ENCODE data around the gene CPN2. TPM values are rescaled to one million over a fixed set of nuclear protein-coding genes. Genes with fewer than 3 reads are reported as not detected.

CPN2 gene, protein sequence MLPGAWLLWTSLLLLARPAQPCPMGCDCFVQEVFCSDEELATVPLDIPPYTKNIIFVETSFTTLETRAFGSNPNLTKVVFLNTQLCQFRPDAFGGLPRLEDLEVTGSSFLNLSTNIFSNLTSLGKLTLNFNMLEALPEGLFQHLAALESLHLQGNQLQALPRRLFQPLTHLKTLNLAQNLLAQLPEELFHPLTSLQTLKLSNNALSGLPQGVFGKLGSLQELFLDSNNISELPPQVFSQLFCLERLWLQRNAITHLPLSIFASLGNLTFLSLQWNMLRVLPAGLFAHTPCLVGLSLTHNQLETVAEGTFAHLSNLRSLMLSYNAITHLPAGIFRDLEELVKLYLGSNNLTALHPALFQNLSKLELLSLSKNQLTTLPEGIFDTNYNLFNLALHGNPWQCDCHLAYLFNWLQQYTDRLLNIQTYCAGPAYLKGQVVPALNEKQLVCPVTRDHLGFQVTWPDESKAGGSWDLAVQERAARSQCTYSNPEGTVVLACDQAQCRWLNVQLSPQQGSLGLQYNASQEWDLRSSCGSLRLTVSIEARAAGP
- total RNA-seq (2022; extraction: Qiagen RNA extraction) = not detected in 5 replicates

DNA sequence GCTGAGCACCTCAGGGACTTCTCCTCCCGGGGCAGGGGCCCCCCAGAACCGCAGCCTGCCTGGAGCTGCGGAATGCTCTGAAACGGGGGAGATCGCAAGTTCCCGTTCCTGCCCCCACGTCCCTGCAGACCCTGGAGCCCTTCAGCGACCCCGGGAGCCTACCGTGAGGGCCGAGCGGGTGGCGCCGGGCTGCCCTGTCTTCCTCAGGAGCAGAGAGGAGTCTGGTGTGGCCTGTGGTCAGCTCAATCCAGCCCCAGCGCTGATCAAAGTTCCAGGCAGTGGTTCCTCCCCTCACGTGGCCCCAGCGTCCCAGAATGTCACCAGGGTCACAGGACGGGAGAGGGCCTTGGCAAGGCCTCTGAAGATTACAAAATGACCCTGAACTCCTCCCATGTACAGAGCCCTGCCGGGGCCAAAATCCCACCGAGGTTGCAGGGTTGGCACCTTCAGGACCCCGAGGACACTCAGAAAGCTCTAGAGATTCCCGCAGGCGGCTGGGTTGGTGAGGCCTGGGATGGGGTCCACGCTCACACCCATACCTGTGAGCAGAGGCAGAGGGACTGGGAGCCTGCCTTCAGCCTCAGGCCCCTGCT lies at the start of gene CPN2:
Gene CPN2, minus strand, starts transcription at position 249 of the 593 bp plus-strand sequence. CDS start 8,626 bp downstream, outside the sequence.

DNA sequence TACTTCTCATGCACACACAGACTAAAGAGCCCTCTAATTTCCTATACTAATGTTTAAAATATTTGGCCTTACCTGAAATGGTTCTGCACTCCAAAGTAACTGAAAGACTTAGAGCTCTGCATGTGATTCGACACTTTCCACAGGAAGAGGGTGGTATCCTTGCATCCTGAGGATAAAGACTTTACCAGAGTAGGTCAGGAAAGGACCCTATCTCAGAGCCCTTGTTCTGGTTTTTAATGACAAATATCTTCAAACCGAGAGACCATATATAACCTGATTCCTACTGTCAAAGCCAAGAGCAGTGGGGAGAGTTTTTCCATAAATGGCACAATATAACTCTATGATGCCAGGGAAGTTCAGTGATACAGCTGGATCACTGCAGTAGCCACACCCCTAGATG lies 48.0 kb upstream of the CPN2 start, which contains the start of gene GP5:
Gene GP5, minus strand, starts transcription at position 101 of the 400 bp plus-strand sequence. CDS start 984 bp downstream, outside the sequence.

DNA sequence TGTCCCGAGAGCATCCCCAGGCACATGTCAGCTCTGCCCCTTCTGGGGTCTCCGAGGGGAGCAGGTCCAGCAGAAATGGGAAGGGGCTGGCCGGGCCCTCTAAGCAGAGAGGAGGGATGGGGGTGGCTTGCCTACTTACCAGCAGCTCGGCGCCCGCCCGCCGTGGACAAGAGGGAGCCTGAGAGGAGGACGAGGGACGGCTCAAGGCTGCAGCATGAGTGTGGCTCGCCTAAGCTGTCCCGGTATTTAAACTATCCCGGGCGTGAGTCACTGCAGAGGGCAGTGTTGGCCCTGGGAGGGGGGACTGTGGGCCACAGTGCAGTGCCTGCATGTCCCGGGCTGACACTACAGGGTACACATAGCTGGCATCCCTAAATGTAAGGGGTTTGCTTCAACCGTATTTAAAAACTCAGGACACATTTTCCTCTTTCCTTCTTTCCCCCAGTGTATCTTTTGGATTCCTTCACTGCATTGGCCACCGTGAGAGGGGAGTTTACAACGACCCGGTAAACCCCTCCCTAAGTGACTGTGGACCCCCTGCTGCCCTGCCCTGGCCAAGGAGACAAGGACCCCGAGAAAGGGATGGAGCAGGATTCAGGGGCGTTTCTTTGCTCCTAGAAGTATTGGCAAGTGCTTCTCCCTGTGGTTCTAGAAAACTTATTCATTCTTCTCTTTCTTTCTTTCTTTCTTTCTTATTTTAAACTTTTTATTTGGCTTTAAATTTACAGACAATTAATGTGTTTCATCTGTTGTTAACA lies 18.6 kb upstream of the CPN2 start, which contains the start of gene LRRC15:
Gene LRRC15, minus strand, starts transcription at position 222 of the 758 bp plus-strand sequence. CDS start 8,700 bp downstream, outside the sequence.

Other genes starting within 250 kb of the CPN2 start
- 8.7 to 14.2 TPM (median 11.5 TPM) in 5 replicates for gene HES1, start 215.2 kb downstream of the CPN2 start, total RNA-seq (2022; extraction: Qiagen RNA extraction)
- 0.09 to 0.21 TPM (median 0.18 TPM) in 5 replicates for gene LRRC15, start 18.4 kb upstream of the CPN2 start, total RNA-seq (2022; extraction: Qiagen RNA extraction)
- gene GP5, start 47.9 kb upstream of the CPN2 start, total RNA-seq (2022; extraction: Qiagen RNA extraction) = not detected in 5 replicates
- 21.7 to 41.0 TPM (median 29.2 TPM) in 5 replicates for gene ATP13A3, start 135.7 kb upstream of the CPN2 start, total RNA-seq (2022; extraction: Qiagen RNA extraction)

All from A549 treated with Hydrocortisone at 1 μM for 4 hours (cell line).